22Rv1 (cell line): ENCODE data around the gene ATXN1.

Experiments
- H3K27ac ChIP-seq: fragments of 450-650 bp; 2 replicates; pipeline ENCODE4 v1.5.1; 2017
- CTCF ChIP-seq: fragments of 450-650 bp; IDR thresholded peaks from 2 replicates; pipeline ENCODE4 v1.5.1; 2017; ENCODE audit warnings: mild to moderate bottlenecking
- ZFX ChIP-seq: fragments of 450-650 bp; IDR thresholded peaks from 2 replicates; pipeline ENCODE4 v1.6.1; 2017; ENCODE audit warnings: antibody characterized with exemption, borderline replicate concordance

Gene ATXN1

GRCh38 chr6:16555550-16555949, 205.7 kb downstream of the ATXN1 start:
- no peak overlapping the region for H3K27ac ChIP-seq
- no peak for TF ChIP-seq ZFX
- TF ChIP-seq CTCF = no peak

- no peak for TF ChIP-seq CTCF
- TF ChIP-seq ZFX = no peak
Observed at GRCh38 chr6:16553531-16553930, 207.7 kb downstream of the ATXN1 start.

GRCh38 chr6:16551466-16551865, 209.8 kb downstream of the ATXN1 start:
- no peak overlapping the region for H3K27ac ChIP-seq
- TF ChIP-seq ZFX (no peak), CTCF (no peak)

More at GRCh38 chr6:16553531-16553930, 207.7 kb downstream of the ATXN1 start:
- H3K27ac ChIP-seq = no peak overlapping the region

GRCh38 chr6:16548121-16548520, 213.1 kb downstream of the ATXN1 start:
- TF ChIP-seq ZFX (no peak), CTCF (no peak)

GRCh38 chr6:16547587-16547986, 213.7 kb downstream of the ATXN1 start:
- H3K27ac ChIP-seq = no peak overlapping the region
- TF ChIP-seq CTCF = no peak
- TF ChIP-seq ZFX = no peak

More at GRCh38 chr6:16548121-16548520, 213.1 kb downstream of the ATXN1 start:
- H3K27ac ChIP-seq = no peak overlapping the region

- no peak overlapping the region for H3K27ac ChIP-seq
- no peak for TF ChIP-seq ZFX
- TF ChIP-seq CTCF = no peak
Observed at GRCh38 chr6:16546861-16547260, 214.4 kb downstream of the ATXN1 start.

GRCh38 chr6:16545382-16545781, 215.9 kb downstream of the ATXN1 start:
- H3K27ac ChIP-seq = no peak overlapping the region
- TF ChIP-seq CTCF (no peak), ZFX (no peak)
